GM18951 (cell line): ENCODE measurements around the gene ENPP1.

Experiments used
- POLR2A ChIP-seq: IDR thresholded peaks from 4 replicates; pipeline ENCODE4 v1.6.1; 2011; ENCODE audit warnings: mild to moderate bottlenecking; ENCODE audit not compliant: insufficient read length, insufficient read depth; ENCODE audit errors: extremely low read depth
- in situ Hi-C: fragments of 300-500 bp; cut with MboI; formaldehyde crosslinking; loops from one replicate; pipeline ENCODE4 v1.12.0; 2022; ENCODE audit warnings: low sequenced_read_pairs, mixed read lengths, inconsistent platforms; ENCODE audit not compliant: unreplicated experiment

Gene ENPP1

GRCh38 chr6:131828080-131828479 lies 20.3 kb downstream of the ENPP1 start:
- TF ChIP-seq POLR2A: no peak
- in situ Hi-C loops: no loop called here

GRCh38 chr6:131828951-131829350 lies 21.1 kb downstream of the ENPP1 start:
- in situ Hi-C loops: no loop called here
- no peak for TF ChIP-seq POLR2A

- TF ChIP-seq POLR2A: no peak
- in situ Hi-C loops: no loop called here
Measured at GRCh38 chr6:131831392-131831791, 23.6 kb downstream of the ENPP1 start.

- in situ Hi-C loops: no loop called here
- TF ChIP-seq POLR2A: no peak
Measured at GRCh38 chr6:131831886-131832285, 24.1 kb downstream of the ENPP1 start.

- in situ Hi-C loops: no loop called here
- TF ChIP-seq POLR2A: no peak
Measured at GRCh38 chr6:131832363-131832762, 24.5 kb downstream of the ENPP1 start.

GRCh38 chr6:131838051-131838450 lies 30.2 kb downstream of the ENPP1 start:
- in situ Hi-C loops: no loop called here
- TF ChIP-seq POLR2A: no peak

- in situ Hi-C loops: no loop called here
- no peak for TF ChIP-seq POLR2A
Measured at GRCh38 chr6:131839388-131839787, 31.6 kb downstream of the ENPP1 start.

- no peak for TF ChIP-seq POLR2A
- in situ Hi-C loops: no loop called here
Measured at GRCh38 chr6:131840441-131840840, 32.6 kb downstream of the ENPP1 start.

GRCh38 chr6:131840936-131841583 lies 33.2 kb downstream of the ENPP1 start:
- in situ Hi-C loops: no loop called here
- TF ChIP-seq POLR2A: no peak

- in situ Hi-C loops: no loop called here
Measured at GRCh38 chr6:131843768-131844167, 35.9 kb downstream of the ENPP1 start.

GRCh38 chr6:131844243-131844841 lies 36.5 kb downstream of the ENPP1 start:
- TF ChIP-seq POLR2A: no peak
- in situ Hi-C loops: no loop called here

More at GRCh38 chr6:131843768-131844167, 35.9 kb downstream of the ENPP1 start:
- no peak for TF ChIP-seq POLR2A

- in situ Hi-C loops: no loop called here
Measured at GRCh38 chr6:131846023-131846663, 38.3 kb downstream of the ENPP1 start.

GRCh38 chr6:131846905-131847304 lies 39.1 kb downstream of the ENPP1 start:
- no peak for TF ChIP-seq POLR2A
- in situ Hi-C loops: no loop called here

More at GRCh38 chr6:131846023-131846663, 38.3 kb downstream of the ENPP1 start:
- TF ChIP-seq POLR2A: no peak

GRCh38 chr6:131849799-131850198 lies 42.0 kb downstream of the ENPP1 start:
- TF ChIP-seq POLR2A: no peak
- in situ Hi-C loops: no loop called here

- in situ Hi-C loops: no loop called here
Measured at GRCh38 chr6:131851049-131851769, 43.4 kb downstream of the ENPP1 start.

More at GRCh38 chr6:131851049-131851769, 43.4 kb downstream of the ENPP1 start:
- TF ChIP-seq POLR2A: no peak
